22Rv1 (cell line): ENCODE measurements around the gene NAA50.

Experiments used
- CTCF ChIP-seq: fragments of 450-650 bp; IDR thresholded peaks from 2 replicates; pipeline ENCODE4 v1.5.1; 2017; ENCODE audit warnings: mild to moderate bottlenecking
- ZFX ChIP-seq: fragments of 450-650 bp; IDR thresholded peaks from 2 replicates; pipeline ENCODE4 v1.6.1; 2017; ENCODE audit warnings: antibody characterized with exemption, borderline replicate concordance

DNA sequence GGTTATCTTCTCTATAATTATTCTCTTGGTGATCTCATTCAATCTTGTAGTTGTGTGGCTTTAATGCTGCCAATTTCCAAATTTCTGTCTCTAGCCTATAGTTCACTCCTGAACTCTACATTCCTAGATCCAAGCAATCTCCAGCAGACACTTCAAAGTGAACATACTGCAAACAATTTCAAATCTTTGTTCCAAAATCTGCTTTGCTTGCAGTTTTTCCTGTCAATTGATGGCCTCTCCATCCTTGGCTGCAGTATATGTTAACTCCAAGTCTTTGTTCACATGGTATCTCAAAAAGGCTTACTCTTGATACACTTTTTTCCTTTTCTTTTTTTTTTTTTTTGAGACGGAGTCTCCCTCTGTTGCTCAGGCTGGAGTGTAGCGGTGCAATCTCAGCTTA, 17.4 kb downstream of the NAA50 start:
- TF ChIP-seq CTCF = no peak
- TF ChIP-seq ZFX = no peak
